GM21528 (cell line): ENCODE data around the gene PDLIM5.
"Not testable (repeated sequence)": the region's sequence is repeated elsewhere in the genome, so short reads cannot be mapped to it uniquely, and the experiment has no call there.

Experiments
- ATAC-seq: cut with Tn5 transposase; IDR thresholded peaks from one replicate; pipeline ENCODE4 v1.9.1; 2021; ENCODE audit warnings: mild to moderate bottlenecking, moderate library complexity; ENCODE audit not compliant: unreplicated experiment, low FRiP score

The PDLIM5 gene, protein sequence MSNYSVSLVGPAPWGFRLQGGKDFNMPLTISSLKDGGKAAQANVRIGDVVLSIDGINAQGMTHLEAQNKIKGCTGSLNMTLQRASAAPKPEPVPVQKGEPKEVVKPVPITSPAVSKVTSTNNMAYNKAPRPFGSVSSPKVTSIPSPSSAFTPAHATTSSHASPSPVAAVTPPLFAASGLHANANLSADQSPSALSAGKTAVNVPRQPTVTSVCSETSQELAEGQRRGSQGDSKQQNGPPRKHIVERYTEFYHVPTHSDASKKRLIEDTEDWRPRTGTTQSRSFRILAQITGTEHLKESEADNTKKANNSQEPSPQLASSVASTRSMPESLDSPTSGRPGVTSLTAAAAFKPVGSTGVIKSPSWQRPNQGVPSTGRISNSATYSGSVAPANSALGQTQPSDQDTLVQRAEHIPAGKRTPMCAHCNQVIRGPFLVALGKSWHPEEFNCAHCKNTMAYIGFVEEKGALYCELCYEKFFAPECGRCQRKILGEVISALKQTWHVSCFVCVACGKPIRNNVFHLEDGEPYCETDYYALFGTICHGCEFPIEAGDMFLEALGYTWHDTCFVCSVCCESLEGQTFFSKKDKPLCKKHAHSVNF

GRCh38 chr4:94451695-94452475, at the start of gene PDLIM5:
TSS of gene PDLIM5 (plus strand) at chr4:94451942. CDS start at chr4:94455289, 3,347 bp downstream.
- ATAC-seq: peak; percentile 94

DNA sequence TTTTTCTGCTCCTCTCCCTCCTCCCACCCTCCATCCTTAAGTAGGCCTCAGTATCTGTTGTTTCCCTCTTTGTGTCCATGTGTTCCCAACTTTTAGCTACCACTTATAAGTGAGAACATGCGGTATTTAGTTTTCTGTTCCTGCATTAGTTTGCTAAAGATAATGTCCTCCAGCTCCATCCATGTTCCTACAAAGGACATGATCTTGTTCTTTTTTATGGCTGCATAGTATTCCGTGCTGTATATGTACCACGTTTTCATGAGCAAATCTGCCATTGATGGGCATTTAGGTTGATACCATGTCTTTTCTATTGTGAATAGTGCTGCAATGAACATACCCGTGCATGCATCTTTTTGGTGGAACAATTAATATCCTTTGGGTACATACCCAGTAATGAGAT, 49.3 kb upstream of the PDLIM5 start:
- ATAC-seq: not testable (repeated sequence)

DNA sequence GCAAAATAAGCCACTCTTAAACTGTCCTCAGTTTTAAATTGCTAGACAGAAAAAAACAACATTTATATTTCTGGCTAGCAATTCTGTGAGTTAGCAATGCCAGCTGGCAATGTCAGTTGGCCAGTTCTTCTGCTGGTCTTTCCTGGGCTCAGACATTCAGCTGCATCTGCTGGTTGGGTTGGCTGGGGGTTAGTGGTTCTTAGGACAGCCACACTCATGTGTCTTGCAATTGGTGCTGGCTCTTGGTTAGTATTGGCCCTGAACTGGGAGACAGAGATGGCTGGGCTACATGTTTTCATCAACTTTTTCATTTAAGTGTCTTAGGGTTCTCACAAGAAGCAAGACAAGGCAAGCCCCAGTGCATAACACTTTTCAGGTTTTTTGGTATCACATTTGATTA, 48.0 kb upstream of the PDLIM5 start:
- ATAC-seq: no peak

DNA sequence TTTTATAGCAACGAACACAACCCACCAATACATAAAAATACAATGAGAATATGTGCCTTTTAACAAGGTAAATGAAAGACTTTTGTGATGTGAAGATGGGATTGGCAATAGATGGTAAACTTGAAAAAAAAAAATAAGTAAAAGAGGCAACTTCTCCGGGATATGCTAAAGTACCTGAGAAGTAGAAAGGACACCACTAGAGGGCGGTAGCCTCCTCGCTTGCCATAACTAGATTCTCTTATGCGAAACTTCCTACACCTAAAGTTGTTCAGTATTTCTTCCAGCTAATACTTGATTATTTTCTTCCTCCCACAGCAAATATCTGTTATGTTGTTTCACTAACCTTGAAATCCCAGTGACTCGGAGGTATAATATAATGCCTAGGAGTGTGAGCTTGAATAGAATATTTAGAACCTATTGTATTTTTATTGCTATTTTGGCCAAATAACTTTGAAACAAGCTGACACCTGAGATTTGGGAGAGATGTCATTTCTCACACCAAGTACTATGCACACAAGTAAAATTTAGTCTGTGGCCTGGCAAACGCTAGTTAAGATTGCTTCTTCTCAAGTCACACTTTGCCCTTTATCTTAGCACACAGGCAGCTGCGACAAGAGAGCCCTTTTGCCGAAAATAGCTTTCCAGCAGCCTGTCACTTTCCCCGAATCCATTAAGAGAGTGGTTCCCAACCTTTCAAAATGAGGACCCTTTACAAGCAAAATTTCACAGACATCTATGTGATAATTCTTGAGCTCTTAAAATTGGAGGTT, 44.9 kb upstream of the PDLIM5 start:
- ATAC-seq: peak; percentile 81

DNA sequence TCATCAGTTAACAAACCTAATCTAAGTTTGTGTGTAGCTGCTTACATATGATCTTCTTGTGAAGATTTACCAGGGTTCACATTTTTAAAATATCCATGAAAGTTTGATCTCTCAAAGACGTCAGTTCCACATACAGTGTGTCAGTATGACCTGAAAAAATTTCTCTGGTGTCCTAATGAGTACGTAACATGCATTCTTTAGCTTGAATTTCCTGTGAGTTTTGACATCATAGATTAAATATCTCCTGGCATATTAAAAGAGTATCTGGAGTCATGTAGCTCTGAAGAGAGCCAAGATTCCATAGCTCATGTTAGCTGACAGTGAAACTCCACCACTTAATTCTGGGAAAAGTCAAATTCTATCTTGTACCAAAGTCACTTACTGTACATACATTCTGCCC, 43.9 kb upstream of the PDLIM5 start:
- no peak for ATAC-seq

DNA sequence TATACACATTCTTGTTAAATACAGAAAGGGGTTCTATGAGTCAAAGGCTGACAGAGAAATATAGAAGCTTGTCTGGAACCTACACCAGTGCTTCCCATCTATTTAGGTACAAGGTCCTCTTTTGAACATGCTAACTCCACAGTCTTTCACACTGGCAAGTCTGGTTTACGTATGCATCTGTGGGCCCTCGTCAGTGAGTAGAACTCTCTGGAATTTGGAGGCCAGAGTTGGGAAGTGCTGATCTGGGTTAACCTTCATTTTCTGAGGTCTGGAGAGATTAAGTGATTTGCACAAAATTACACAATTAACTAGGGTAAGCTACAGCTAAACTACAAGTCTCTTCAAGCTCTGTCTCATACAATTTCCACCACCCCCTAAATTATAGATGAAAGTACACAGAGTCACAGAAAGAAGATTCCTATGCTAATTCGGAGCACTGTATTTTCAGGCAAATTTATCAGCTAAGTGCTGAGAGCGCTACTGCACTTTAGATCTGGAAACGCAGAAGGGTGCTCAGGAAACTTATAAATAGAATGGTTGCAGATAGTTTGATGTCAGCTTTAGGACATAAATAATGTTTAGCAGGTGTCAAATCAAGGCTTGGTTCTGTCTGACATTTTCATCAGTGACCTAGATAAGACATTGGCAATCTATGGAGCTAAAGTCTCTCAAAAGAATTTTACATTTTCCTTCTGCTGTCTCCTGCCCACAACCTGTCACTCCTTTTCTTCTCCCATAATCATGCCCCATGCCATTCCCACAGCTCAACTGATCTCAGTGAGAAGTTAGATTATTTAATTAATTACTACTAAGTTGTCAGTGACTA, 43.0 kb upstream of the PDLIM5 start:
- no peak for ATAC-seq

GRCh38 chr4:94409375-94409679, 42.4 kb upstream of the PDLIM5 start:
- ATAC-seq: no peak

DNA sequence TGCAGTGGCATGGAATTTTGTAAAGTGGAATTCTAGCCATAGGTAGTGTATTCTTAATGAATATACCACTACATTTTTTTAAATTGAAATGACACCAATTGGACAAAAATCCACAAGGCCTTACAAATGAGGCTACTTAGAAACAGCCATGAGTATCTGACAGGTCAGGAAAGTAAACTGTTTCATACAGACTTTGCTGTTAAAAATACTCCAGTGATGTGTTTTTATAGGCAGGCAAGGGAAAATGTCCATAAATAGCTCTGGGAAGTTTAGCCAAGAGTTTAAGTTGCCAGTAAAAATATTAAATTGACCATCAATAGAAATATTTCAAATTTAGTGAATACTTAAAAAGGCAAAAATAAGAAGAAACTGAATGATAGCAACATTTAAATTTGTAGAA, 41.8 kb upstream of the PDLIM5 start:
- no peak for ATAC-seq

- ATAC-seq: no peak
Measured at GRCh38 chr4:94410678-94411206, 41.0 kb upstream of the PDLIM5 start.

DNA sequence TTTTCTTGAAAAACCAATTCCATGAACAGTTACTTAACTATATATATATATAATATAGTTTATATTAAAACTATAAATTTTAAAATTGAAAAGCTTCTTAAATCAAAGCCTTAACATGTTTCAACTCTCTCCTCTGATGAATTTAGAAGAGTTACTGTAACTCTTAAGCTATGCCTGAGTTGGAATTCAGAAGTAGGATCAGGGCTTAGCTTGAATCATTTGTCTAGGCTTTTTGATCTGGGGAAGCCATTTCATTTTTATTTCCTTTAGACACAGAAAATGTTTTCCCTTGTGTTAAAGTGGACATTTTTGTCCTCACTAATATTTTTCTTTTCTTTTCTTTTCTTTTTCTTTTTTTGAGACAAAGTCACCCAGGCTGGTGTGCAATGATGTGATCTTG, 40.4 kb upstream of the PDLIM5 start:
- no peak for ATAC-seq

DNA sequence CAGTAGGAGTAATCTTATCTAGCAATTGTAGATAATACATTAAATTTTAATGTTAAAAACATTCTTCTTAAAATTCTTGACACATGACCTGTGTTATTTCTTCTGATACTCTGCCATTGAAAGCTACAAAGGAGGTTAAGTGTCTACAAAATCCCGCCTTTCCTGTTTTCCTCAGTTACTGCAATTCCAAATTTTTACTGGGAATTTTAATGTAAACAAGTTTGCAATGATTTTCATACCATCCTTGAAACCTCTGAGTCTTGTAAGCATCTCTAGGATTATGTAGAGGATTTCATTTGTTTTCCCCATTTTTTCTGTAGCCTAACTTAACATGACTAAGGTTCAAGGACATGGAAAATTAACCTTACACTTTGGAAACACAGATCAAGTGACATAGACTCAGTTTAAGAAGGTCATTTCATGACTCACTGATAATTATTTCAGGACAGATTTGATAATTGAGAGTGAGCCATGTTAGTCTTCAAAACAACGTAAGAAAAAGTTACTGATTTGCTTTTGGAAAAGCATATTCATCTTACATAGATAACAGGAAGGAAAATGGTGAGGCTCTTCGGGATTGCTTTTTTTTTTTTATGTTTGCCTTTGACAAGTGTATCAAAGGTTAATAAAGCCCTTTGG, 39.6 kb upstream of the PDLIM5 start:
- no peak for ATAC-seq

- no peak for ATAC-seq
Measured at GRCh38 chr4:94412658-94413038, 39.1 kb upstream of the PDLIM5 start.

GRCh38 chr4:94413085-94413840, 38.5 kb upstream of the PDLIM5 start:
- ATAC-seq: no peak

DNA sequence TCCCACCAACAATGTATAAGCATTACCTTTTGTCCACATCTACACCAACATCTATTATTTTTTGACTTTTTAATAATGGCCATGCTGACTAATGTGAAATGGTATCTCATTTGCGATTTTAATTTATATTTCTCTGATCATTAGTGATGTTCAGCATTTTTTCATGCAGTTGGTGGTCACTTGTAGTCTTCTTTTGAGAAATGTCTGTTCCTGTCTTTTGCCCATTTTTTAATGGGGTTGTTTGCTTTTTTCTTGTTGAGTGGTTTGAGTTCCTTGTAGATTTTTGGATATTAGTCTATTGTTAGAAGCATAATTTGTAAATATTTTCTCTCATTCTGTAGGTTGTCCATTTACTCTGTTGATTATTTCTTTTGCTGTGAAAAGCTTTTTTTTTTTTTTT, 36.8 kb upstream of the PDLIM5 start:
- no peak for ATAC-seq

GRCh38 chr4:94415448-94415847, 36.3 kb upstream of the PDLIM5 start:
- no peak for ATAC-seq

GRCh38 chr4:94416335-94416734, 35.4 kb upstream of the PDLIM5 start:
- ATAC-seq: no peak

DNA sequence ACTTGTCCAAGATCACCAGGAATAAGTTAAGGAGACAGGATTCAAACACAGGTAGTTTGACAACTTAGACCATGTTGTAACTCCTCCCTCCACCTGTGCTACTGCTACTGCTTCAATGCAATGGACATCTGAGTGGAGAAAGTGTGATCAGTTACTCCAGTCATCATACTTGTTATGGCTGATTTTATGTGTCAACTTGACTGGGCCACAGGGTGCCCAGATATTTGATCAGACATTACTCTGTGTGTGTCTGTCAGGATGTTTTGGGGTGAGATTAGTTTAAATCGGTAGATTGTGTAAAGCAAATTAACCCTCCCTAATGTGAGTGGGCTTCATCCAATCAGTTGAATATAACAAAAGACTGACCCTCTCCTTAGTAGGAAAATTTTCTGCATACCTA, 34.8 kb upstream of the PDLIM5 start:
- ATAC-seq: no peak

GRCh38 chr4:94419549-94419948, 32.2 kb upstream of the PDLIM5 start:
- no peak for ATAC-seq

GRCh38 chr4:94419956-94420355, 31.8 kb upstream of the PDLIM5 start:
- ATAC-seq: no peak
